Epidermal melanocyte (primary cell): ENCODE data around the gene SPACA7.

Source experiments
- DNase-seq: peaks from one replicate; pipeline ENCODE4 v3.0.0; 2011; ENCODE audit warnings: low spot score; ENCODE audit not compliant: insufficient read length

Gene SPACA7

DNA sequence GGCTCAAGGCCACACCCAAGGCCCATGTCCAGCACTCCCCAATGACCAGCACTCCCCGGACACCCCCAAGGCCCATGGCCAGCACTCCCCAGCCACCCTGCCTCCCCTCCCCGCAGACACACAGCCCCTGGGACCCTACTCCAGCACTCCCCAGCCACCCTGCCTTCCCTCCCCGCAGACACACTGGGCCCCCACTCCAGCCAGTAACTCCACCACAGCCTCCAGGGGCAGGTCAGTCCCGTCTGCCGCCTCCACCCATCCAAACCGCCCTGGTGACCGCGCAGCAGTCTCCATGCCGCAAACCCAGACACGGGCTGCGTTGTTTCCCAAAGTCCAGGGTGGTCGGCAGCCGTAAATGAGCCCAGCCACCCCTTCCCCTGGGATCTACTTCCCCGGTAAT lies 70.7 kb downstream of the SPACA7 start:
- no peak for DNase-seq

DNA sequence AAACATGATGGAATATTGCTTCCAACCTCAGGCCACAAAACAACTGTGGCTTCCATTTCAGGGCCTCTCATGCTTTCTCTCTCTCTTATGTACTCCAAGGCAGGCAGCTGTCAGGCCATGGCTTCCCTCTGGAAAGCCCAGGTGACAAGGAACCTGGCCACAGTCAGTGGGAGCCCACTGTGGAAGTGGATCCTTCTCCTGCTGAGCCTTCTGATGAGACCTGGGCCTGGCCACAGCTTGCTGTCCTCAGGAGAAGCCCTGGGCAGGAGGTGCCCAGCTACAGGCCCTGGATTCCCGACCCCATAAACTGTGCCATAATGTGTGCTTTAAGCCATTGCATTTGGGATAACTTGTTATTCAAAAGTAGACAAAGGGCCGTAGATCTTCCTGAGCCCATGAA lies 71.2 kb downstream of the SPACA7 start:
- no peak for DNase-seq

GRCh38 chr13:112447761-112448603 lies 71.8 kb downstream of the SPACA7 start:
- no peak for DNase-seq

- no peak for DNase-seq
These were observed 72.7 kb downstream of the SPACA7 start for GRCh38 chr13:112448621-112449544.

DNA sequence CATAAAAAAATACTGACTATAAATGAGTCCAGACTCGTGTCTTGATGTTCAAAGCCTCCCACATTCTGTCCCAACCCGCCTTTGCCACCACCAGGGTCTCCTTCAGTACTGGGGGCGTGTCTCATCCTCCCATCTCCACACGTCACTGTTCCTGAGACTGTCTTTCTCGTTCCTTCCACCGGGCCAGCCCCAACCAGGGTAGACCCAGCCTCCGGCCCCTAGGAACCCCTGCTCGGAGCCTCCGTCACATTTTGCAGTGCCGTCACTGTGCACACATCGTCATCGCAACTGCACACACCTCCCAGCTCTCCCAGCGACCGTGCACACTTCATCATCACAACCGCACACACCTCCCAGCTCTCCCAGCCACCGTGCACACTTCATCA lies 73.4 kb downstream of the SPACA7 start:
- no peak for DNase-seq

DNA sequence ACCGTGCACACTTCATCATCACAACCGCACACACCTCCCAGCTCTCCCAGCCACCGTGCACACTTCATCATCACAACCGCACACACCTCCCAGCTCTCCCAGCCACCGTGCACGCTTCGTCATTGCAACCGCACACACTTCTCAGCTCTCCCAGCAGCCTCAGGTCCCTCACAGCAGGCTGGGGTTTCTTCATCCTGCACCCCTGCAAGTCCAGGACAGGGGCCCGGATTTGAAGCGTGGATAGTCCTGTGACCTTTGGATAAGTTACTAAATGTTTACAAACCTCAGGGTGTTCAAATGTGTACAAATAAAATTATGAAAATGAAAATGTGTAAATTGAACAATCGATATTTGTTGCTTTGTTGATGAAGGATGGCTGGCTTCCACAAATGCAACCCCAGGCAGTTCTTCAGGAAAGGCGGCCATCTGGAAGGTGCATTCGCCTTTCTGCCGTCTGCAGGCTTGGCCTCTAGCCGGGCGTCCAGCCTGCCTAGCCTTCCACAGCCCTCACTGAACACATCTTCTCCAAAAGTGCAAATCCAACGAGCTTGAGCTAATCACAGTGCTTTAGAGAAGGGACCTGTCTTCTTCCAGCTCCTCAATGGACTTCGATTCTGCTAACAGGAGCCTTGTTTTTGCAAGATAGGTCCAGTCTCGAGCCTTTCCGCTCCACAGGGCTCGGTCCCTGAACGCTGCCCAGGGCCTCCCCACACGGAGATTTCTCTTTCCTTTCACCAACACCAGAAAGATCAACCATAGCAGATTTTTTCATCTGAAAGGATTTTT lies 74.2 kb downstream of the SPACA7 start:
- DNase-seq, result no peak

DNA sequence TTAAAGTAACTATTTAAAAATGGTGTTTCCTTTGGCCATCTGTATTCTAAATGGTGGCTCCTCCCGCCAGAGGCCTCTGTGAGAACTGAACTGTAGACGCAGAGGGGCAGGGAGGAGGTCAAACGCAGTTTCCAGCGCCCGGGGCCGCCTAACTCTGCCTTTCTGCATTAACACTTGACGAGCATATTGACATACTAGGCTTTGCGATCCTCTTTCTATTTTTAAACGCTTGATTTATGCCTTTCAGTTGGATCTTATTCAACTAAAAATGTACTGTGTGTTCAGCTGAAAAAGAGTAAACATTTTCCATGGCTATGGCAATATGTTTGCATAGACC lies 74.7 kb downstream of the SPACA7 start:
- no peak for DNase-seq

- DNase-seq, result no peak
These were observed 75.6 kb downstream of the SPACA7 start for GRCh38 chr13:112451512-112452379.

DNA sequence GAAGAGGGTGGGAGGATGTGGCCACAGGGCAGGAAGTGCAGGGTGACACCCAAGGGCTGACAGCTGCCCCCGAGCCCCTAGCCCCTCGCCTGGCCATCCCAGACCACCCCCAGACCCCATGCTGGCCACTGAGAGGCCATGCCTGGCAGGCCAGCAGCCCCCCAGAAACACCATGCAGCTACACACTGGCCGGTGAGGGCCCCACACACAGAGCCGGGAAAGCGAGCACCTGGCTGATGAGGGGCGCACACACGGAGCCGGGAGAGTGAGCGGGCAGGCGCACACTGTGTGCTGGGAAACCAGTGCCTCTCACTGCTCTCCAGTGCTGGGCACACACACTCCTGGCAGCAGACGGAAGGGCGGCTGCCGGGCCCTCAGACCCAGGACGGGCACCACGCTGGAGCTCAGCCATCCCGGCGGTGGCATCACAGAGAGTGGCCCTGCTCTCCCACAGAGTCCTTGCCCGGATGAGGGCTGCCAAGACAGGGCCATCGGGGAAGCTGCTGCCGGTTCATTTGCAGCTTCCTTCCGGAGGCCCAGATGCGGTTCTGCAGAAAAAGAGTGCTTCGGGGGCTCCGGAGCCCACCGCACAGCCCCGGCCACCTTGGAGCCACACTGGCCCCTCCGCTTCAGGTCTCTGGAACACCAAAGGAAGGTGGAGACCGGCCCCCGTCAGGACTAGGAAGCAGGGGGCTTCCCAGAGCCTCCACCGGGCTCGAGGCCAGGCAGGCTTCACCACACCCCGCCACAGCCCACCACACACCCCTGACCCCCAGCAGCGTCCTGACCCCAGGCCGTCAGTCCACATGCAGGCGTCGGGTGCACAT lies 76.4 kb downstream of the SPACA7 start:
- no peak for DNase-seq

DNA sequence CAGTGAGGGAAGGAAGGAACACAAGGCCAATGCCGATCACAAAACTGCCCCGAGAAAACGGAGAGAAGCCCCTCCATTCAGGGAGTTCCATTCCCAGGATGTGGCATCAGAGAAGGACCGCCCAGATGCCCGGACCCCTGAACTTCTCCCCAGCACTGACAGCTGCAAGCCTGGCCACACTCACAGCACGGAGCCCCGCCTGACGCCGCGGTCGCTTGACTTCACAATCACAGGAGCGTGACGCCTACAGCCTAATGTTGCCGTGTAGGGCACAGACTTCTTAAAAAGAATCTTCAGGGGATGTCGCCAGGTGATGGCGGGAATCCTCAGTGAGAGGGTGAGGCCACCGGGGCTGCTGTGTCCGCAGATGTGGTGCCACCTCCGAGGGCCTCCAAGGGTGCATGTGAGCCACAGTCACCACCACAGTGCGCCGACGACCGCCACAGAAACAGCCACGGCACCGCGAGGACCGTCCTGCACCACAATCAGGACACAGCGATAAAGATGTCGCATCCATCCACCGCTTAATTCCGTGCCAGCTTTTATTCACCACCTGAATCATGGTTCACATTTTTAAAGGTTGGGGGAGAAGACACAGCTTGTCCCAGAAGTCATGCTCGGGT lies 77.2 kb downstream of the SPACA7 start:
- DNase-seq, result no peak

DNA sequence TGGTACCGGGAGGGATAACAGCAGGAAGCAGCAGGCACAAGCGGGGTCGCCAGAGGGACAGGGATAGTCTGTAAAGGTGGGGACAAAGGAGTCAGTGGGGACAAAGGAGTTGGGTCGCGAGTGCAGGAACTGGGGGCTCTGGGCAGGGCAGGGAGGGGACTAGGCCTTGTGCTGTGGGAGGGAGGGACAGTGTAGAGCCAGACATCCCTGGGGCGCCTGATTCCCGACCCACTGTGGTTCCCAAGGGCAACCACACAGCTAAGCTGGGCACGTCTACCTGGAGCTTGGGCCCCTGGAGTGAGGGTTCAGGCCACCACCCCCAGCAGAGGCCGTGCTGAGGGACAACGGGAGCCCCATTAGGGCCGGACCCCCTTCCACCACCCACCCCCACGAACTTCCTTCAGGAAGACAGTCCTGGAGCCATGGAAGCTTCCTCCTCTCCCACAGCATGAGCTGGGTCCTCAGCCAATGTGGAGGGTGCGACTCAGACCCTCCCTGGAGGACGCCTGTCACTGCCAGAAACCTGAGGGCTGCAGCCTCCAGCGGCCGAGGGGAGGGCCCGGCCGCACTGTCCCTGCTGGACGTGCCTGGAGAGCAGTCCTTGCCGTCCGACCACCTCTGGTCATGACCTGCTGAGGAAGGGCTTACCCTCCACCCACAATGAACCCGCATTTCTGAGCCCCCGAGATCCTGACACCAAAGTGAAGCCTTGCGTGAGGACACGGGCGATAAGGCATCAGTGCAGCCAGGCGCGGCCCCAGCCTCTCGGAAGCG lies 77.9 kb downstream of the SPACA7 start:
- DNase-seq, result no peak

GRCh38 chr13:112454648-112455334 lies 78.6 kb downstream of the SPACA7 start:
- DNase-seq, result no peak

DNA sequence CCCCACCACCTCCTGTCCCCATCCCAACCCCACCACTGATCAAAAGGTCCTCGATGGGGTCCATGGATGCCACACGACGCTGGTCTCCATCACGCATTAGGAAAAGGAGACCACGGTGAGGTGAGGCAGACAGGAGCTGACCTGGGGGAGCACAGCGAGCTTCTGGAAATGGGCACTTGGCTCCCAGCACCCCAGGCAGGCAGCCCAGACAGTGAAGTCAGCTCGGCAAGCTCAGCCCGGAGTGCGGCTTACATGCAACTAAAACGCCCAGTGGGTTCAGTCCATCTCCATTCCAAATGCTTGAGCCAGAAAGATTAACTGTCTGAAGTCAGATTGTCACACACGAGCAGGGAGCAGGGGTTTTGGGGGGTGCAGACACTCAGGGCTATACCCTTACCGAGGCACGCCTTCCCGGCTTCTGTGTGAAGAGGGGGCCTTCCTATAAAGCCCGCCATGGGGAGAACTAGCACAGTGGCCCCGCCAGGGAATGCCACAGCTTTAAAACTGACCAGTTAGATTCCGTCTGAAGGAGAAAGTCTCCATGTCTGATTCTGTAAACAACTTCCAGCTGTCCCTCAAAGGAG lies 79.4 kb downstream of the SPACA7 start:
- DNase-seq, result no peak

DNA sequence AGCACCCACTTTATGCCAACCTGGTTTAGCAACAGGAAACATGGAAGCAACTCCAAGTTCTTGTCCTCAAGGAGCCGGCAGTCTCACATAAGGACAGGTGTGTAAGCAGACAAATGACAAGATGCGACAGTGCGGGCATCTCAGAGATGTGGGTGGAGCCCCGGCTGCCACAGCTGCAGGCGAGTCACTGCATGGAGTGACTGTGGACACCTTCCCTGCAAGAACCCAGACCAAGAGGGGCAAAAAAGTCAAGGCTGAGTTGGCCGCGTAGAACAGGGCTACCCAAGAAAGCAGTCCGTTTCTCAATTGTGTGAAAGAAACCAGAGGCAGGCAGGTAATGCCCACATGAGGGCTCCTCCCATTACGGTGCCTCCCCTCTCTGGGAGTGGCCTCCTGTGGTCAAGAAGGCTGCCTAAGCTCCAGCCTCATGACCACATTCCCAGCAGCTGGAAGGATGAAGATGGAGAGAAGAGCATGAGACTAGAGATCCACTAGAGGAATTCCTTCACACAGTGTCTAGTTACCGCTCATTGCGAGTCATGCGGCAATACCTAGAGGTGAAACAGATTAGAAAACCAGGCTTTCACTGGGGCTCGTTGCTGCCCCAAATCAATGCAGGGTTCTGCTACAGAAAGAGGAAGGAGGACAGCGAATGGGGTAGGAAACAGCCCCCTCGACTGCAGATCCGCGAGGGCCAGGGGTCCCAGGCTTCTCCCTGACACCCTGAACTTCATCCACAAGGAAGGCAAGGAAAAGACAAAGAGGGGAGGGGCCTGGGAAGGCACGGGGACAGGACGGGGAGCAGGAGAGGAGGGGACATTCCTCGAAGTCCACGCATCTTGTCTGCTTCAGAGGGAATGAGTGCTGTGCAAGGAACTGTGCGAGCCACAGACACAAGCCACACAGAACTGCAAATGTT lies 80.2 kb downstream of the SPACA7 start:
- no peak for DNase-seq

DNA sequence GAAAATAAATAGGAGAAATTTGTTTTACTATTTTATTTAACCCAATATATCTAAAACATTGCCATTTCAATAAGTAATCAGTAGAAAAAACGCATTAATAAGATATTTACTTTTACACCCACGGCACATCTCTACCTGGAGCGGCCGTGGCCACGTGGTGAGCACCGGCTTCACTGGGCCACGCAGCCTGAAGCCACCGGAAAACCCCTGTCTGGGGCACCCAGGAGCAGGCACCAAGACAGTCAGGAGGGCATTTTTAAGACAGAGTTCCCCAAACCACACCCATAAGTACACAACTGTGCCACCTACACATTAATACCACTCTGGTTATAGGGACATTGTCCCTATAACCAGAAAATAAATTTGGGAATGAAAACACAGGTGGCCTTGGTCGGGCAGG lies 80.9 kb downstream of the SPACA7 start:
- no peak for DNase-seq

GRCh38 chr13:112457485-112457884 lies 81.3 kb downstream of the SPACA7 start:
- DNase-seq, result no peak

DNA sequence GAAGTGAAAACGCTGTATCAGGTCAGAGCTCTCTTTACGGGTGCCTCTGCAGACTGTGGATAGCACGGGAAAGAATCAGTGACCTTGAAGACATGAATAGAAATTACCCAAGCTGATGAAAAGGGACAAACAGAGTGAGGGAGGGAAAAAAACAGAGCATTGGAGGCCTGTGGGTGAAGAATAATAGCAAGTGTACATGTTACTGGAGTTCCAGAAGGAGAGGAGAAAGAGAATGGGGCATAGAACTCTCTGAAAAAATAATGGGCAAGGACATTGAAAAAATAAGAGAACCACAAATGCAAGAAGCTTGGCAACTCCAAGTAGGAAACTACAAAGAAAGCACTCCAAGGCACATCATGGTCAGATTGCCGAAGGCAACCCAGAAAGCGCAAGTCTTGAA lies 86.3 kb downstream of the SPACA7 start:
- no peak for DNase-seq
